GM23338 (cell line): Measurements from ENCODE around the gene TSR3. TPM values are rescaled to one million over a fixed set of nuclear protein-coding genes. Genes with fewer than 3 reads are reported as not detected.

ENCODE experiments used
- ATAC-seq: fragments of 200-7000 bp; cut with Tn5 transposase; 3 replicates; pipeline ENCODE4 v1.9.1; 2020
- DNase-seq: peaks from one replicate; pipeline ENCODE4 v3.0.0-alpha.2; 2015; ENCODE audit warnings: low spot score
- H2AFZ ChIP-seq: fragments of 200-600 bp; sonication (generic); 2 replicates; pipeline ENCODE4 v1.8.0; 2016; ENCODE audit warnings: antibody characterized with exemption, mild to moderate bottlenecking, moderate library complexity
- H3F3A ChIP-seq: fragments of 200-600 bp; sonication (generic); replicated peaks from 2 replicates; pipeline ENCODE4 v1.8.0; 2017; ENCODE audit warnings: antibody characterized with exemption, mixed run types, low read depth
- H3K27ac ChIP-seq: fragments of 200-600 bp; sonication (generic); 2 replicates; pipeline ENCODE4 v1.6.1; 2016; ENCODE audit warnings: low read depth
- H3K27me3 ChIP-seq: fragments of 200-600 bp; sonication (generic); 2 replicates; pipeline ENCODE4 v1.8.0; 2016; ENCODE audit warnings: mild to moderate bottlenecking, mixed run types, moderate library complexity; ENCODE audit not compliant: insufficient read depth
- H3K36me3 ChIP-seq: fragments of 200-600 bp; sonication (generic); 2 replicates; pipeline ENCODE4 v1.8.0; 2016; ENCODE audit warnings: mild to moderate bottlenecking; ENCODE audit not compliant: insufficient read depth
- H3K4me1 ChIP-seq: fragments of 200-600 bp; sonication (generic); 2 replicates; pipeline ENCODE4 v1.8.0; 2016; ENCODE audit warnings: mild to moderate bottlenecking, moderate library complexity; ENCODE audit not compliant: insufficient read depth
- H3K4me2 ChIP-seq: fragments of 200-600 bp; sonication (generic); 2 replicates; pipeline ENCODE4 v1.7.1; 2017; ENCODE audit warnings: mixed run types
- H3K4me3 ChIP-seq: fragments of 200-600 bp; sonication (generic); 2 replicates; pipeline ENCODE4 v1.6.1; 2016; ENCODE audit warnings: mixed run types
- H3K79me2 ChIP-seq: fragments of 200-600 bp; sonication (generic); replicated peaks from 2 replicates; pipeline ENCODE4 v1.8.0; 2017; ENCODE audit warnings: mild to moderate bottlenecking; ENCODE audit not compliant: insufficient read depth
- H3K9me2 ChIP-seq: fragments of 200-600 bp; sonication (generic); 2 replicates; pipeline ENCODE4 v1.8.0; 2017; ENCODE audit not compliant: insufficient read depth
- H4K20me1 ChIP-seq: fragments of 200-600 bp; sonication (generic); replicated peaks from 2 replicates; pipeline ENCODE4 v1.8.0; 2017; ENCODE audit warnings: mild to moderate bottlenecking; ENCODE audit not compliant: insufficient read depth
- H3K27ac Mint-ChIP-seq: 2 replicates; pipeline ENCODE4 v1.8.0; 2020; ENCODE audit warnings: inconsistent platforms, mild to moderate bottlenecking, moderate library complexity, mixed read lengths
- H3K27me3 Mint-ChIP-seq: 3 replicates; pipeline ENCODE4 v1.8.0; 2022; ENCODE audit warnings: low read depth, mild to moderate bottlenecking, moderate library complexity, mixed read lengths, inconsistent platforms; ENCODE audit not compliant: insufficient read depth, poor library complexity
- H3K36me3 Mint-ChIP-seq: 3 replicates; pipeline ENCODE4 v1.8.0; 2021; ENCODE audit warnings: low read depth, mild to moderate bottlenecking, inconsistent platforms, moderate library complexity, mixed read lengths
- H3K4me1 Mint-ChIP-seq: 3 replicates; pipeline ENCODE4 v1.8.0; 2020; ENCODE audit warnings: mild to moderate bottlenecking, inconsistent platforms, mixed read lengths
- H3K4me3 Mint-ChIP-seq: 3 replicates; pipeline ENCODE4 v1.8.0; 2021; ENCODE audit warnings: moderate library complexity, mild to moderate bottlenecking, inconsistent platforms, mixed read lengths
- H3K9me3 Mint-ChIP-seq: 3 replicates; pipeline ENCODE4 v1.8.0; 2020; ENCODE audit warnings: moderate library complexity, mild to moderate bottlenecking, inconsistent platforms, mixed read lengths
- CREB1 ChIP-seq: fragments of 250-450 bp; sonication (Bioruptor Pico); IDR thresholded peaks from 2 replicates; pipeline ENCODE4 v1.5.0; 2020; ENCODE audit warnings: low read depth, mild to moderate bottlenecking, moderate library complexity
- CTCF ChIP-seq, 2 experiments: fragments of 200-600 bp in 1 of 2; sonication (generic) in 1 of 2; conservative IDR thresholded peaks; 2 replicates each; pipeline versions ENCODE4 v1.5.1 to v1.6.1; 2016 to 2017; ENCODE audit warnings: antibody characterized with exemption in 2 of 2, low read depth in 2 of 2, mild to moderate bottlenecking in 2 of 2, moderate library complexity in 1 of 2
- EZH2 ChIP-seq: fragments of 200-600 bp; sonication (generic); IDR thresholded peaks from one replicate; pipeline ENCODE4 v1.8.0; 2017; ENCODE audit warnings: antibody characterized with exemption, mild to moderate bottlenecking, low read depth; ENCODE audit not compliant: unreplicated experiment
- JUNB ChIP-seq: IDR thresholded peaks from one replicate; pipeline ENCODE4 v1.6.1; 2016; ENCODE audit warnings: antibody characterized with exemption; ENCODE audit not compliant: unreplicated experiment
- POLR2AphosphoS5 ChIP-seq: IDR thresholded peaks from 2 replicates; pipeline ENCODE4 v1.6.1; 2016; ENCODE audit warnings: antibody characterized with exemption, low read depth
- REST ChIP-seq: IDR thresholded peaks from one replicate; pipeline ENCODE4 v1.6.1; 2018; ENCODE audit warnings: antibody characterized with exemption; ENCODE audit not compliant: unreplicated experiment
- ZNF114 ChIP-seq: fragments of 250-450 bp; sonication (Bioruptor Pico); IDR thresholded peaks from 2 replicates; pipeline ENCODE4 v1.5.0; 2020; ENCODE audit warnings: mild to moderate bottlenecking, moderate library complexity
- polyA plus RNA-seq: library from polyadenylated mRNA; unstranded; fragments of >200 nt; fragmentation: Nextera tagmentation; extraction: Ambion mirVana; gene quantifications from 2 replicates; pipeline ENCODE4 v1.2.1, GENCODE V29; 2016
- total RNA-seq: library from RNA; depleted of rRNA; stranded (reverse); fragments of >200 nt; shearing (Covaris generic); gene quantifications from 2 replicates; pipeline ENCODE4 v1.2.3, GENCODE V29; 2014

The TSR3 gene
- total and polyA plus RNA-seq, 2 experiments from 2014 or later, result 58.5 to 97.3 TPM

GRCh38 chr16:1361685-1362360 lies 10.1 kb upstream of the TSR3 start (continued):
- TF ChIP-seq REST, result no peak
- TF ChIP-seq CTCF (conservative IDR thresholded peaks at IDR 0.05; ENCODE audit: low read depth in 2 of 2), result no peak
- no peak for TF ChIP-seq POLR2AphosphoS5
- TF ChIP-seq CREB1 (CRISPR knock-in tag), result no peak
- no peak for TF ChIP-seq ZNF114 (CRISPR knock-in tag)

GRCh38 chr16:1357906-1358566 lies 6.4 kb upstream of the TSR3 start:
- Mint-ChIP-seq H3K27me3 (peaks cover 9% of the 10 kb centered on the region), H3K4me3 (no peak overlapping the region), H3K36me3 (peaks cover 24% of the 10 kb centered on the region), H3K9me3 (no peaks in the 10 kb centered on the region), H3K4me1 (no peaks in the 10 kb centered on the region; the same call in 2 of the 3 replicates), H3K27ac (no peak overlapping the region)
- no peak for ATAC-seq
- Histone ChIP-seq H3F3A (peaks cover 9% of the 10 kb centered on the region; the same call in 1 of the 2 replicates), H3K27me3 (no peaks in the 10 kb centered on the region), H3K36me3 (no peaks in the 10 kb centered on the region; the same call in 1 of the 2 replicates), H3K9me2 (no peaks in the 10 kb centered on the region), H3K4me1 (no peaks in the 10 kb centered on the region; the same call in 1 of the 2 replicates), H3K4me3 (no peak overlapping the region), H3K79me2 (peaks cover 63% of the 10 kb centered on the region), H3K27ac (no peak overlapping the region), H2AFZ (no peak overlapping the region), H4K20me1 (peaks cover 18% of the 10 kb centered on the region), H3K4me2 (no peak overlapping the region)
- no peak for DNase-seq
- TF ChIP-seq CTCF (conservative IDR thresholded peaks at IDR 0.05; ENCODE audit: low read depth in 2 of 2) (no peak), POLR2AphosphoS5 (no peak), EZH2 (no peak), REST (no peak), JUNB (no peak)
